ENCODE measurements around the gene SLAMF1.
"Not testable (repeated sequence)": the region's sequence is repeated elsewhere in the genome, so short reads cannot be mapped to it uniquely, and the experiment has no call there.

GRCh38 chr1:160563230-160563629 lies 83.6 kb downstream of the SLAMF1 start:
- TF ChIP-seq, protein P1, sequence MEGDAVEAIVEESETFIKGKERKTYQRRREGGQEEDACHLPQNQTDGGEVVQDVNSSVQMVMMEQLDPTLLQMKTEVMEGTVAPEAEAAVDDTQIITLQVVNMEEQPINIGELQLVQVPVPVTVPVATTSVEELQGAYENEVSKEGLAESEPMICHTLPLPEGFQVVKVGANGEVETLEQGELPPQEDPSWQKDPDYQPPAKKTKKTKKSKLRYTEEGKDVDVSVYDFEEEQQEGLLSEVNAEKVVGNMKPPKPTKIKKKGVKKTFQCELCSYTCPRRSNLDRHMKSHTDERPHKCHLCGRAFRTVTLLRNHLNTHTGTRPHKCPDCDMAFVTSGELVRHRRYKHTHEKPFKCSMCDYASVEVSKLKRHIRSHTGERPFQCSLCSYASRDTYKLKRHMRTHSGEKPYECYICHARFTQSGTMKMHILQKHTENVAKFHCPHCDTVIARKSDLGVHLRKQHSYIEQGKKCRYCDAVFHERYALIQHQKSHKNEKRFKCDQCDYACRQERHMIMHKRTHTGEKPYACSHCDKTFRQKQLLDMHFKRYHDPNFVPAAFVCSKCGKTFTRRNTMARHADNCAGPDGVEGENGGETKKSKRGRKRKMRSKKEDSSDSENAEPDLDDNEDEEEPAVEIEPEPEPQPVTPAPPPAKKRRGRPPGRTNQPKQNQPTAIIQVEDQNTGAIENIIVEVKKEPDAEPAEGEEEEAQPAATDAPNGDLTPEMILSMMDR (IDR thresholded peaks at IDR 0.05; ENCODE audit: low read depth, low read length) = not testable (repeated sequence)
- TF ChIP-seq POLR2A (IDR thresholded peaks at IDR 0.05; ENCODE audit: extremely low read depth, insufficient read length); MAX (IDR thresholded peaks at IDR 0.05; ENCODE audit: low read depth, low read length): not testable (repeated sequence)
